GM19240 (cell line): ENCODE results near the gene TRIP6.
"Not testable (repeated sequence)": the region's sequence is repeated elsewhere in the genome, so short reads cannot be mapped to it uniquely, and the experiment has no call there.

Source experiments
- DNase-seq: peaks from one replicate; pipeline ENCODE4 v3.0.0; 2011; ENCODE audit warnings: low spot score; ENCODE audit not compliant: insufficient read length

TRIP6 gene

DNA sequence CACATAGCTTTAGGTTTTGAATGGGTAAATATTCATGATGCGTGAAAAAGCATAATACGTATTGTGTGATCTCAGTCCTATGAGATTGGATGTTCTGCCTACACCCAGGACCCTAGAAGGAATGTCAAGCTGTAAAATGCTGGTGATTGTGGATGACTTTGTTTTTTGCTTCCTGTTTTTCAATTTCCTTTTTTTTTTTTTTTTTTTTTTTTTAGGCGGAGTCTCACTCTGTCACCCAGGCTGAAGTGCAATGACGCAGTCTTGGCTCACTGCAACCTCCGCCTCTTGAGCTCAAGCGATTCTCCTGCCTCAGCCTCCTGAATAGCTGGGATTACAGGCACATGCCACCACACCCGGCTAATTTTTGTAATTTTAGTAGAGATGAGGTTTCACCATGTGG, 43.3 kb downstream of the TRIP6 start:
- not testable (repeated sequence) for DNase-seq

DNA sequence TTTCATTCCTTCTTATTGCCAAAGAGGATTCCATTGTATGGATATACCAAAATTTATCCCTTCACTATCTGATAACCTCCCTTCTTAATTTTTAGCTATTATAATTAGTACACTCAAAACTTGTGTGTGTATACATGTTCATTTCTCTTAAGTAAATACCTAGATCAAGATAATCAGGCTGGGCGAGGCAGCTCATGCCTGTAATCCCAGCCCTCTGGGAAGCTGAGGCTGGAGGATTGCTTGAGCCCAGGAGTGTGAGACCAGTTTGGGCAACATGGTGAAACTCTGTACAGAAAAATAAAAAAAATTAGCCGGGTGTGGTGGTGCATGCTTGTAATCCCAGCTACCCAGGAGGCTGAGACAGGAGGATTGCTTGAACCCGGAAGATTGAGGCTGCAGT, 44.3 kb downstream of the TRIP6 start:
- DNase-seq: no peak

DNA sequence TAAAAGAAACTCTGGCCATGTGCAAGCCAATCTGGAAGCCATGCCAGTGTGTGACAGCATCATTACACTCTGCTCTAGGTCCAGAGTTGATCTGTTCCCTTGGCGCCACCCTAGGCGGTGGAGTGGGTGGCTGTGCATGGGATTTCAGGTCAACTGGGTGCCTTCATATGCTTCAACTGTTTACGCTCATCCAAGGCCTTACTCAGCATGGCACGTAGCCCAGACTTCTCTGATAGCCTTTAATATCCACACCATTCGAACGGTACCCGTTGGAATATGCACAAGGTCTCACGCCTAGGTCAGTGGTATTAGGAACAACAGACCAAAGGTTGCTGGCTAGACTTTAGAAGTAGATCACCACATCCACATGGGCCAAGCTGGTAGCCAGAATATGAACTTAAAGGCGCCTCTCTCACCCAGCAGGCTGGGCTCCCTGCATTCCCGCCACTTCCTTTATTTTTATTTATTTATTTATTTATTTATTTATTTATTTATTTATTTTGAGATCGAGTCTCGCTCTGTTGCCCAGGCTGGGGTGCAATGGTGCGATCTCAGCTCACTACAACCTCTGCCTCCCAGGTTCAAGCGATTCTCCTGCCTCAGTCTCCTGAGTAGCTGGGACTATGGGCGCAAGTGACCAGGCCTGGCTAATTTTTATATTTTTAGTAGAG, 47.2 kb downstream of the TRIP6 start:
- DNase-seq: no peak

DNA sequence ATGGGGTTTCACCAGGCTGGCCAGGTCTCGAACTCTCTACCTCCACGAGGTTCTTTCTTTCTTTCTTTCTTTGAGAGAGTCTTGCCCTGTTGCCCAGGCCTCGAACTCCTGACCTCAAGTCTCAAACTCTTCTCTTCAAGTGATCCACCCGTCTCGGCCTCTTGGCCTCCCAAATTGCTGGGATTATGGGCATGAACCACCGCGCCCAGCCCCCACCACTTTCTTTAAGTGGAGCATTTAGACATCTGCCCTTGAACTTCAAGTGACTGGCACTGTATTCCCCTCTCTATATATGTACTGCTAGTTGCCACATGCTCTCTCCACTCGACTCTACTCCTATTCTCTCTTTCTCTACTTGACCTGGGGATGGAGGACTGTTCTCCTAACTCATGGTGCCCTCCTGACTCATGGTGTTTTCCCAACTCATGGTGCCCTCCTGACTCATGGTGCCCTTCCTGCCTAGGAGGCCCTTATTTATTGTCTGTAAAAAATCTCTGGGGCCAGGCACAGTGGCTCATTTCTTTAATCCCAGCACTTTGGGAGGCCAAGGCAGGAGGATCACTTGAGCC, 47.8 kb downstream of the TRIP6 start:
- DNase-seq: no peak

DNA sequence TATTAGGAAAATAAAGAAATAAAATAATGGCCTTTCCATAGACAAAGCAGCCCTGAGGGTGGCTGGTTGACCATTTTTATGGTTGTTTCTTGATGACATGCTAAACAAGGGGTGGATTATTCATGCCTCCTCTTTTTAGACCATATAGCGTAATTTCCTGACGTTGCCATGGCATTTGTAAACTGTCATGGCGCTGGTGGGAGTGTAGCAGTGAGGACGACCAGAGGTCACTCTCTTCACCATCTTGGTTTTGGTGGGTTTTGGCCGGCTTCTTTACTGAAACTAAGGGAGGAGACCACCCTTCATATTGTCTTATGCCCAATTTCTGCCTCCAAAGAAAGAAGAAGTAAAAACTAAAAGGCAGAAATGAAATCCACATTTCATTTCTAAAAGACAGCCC, 52.1 kb downstream of the TRIP6 start:
- not testable (repeated sequence) for DNase-seq

DNA sequence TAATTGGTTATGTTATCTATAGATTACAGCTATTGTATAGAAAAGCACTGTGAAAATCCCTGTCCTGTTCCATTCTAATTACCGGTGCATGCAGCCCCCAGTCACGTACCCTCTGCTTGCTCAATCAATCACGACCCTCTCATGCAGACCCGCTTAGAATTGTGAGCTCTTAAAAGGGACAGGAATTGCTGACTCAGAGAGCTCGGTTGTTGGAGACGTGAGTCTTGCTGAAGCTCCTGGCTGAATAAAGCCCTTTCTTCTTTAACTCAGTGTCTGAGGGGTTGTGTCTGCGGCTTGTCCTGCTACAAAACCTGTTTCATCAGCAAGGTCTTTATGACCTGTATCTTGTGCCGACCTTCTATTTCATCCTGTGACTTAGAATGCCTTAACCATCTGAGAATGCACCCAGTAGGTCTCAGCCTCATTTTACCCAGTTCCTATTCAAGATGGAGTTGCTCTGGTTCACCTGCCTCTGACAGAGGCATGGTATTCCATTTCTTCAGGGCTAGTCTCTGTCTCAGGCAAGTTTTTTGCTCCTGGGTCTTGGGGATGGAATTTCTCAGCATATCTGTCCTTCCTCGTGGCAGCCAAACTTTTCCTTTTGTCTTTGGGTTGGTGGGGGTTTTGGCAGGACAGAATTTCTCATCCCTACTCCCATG, 52.7 kb downstream of the TRIP6 start:
- DNase-seq: not testable (repeated sequence)

DNA sequence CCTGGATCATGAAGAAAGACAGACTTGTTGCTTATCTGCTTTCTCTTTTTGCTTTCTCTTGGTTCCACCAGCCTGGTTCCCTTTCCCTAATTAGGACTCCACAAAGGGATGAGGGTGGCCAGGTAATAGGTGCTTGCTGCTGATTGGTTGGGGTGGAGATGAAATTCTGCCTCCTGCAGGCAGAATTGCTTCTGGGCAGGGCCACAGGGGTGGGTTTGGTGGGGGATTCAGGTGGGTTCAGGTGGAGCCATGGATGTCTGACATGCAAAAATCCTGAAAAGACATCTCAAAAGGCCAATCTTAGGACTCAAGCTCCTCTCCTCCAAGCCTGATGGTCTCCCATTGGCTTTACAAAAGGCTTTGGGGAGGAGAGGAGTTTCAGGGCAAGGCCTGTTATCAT, 53.9 kb downstream of the TRIP6 start:
- DNase-seq: no peak
